H4 (cell line): ENCODE measurements around the gene NAALADL2. TPM values are rescaled to one million over a fixed set of nuclear protein-coding genes. Genes with fewer than 3 reads are reported as not detected.

ENCODE experiments used
- DNase-seq: peaks from one replicate; pipeline ENCODE4 v3.0.0-alpha.2; 2015; ENCODE audit warnings: low spot score
- total RNA-seq: library from RNA; depleted of rRNA; stranded (reverse); fragments of >200 nt; shearing (Covaris generic); gene quantifications from 2 replicates; pipeline ENCODE4 v1.2.3, GENCODE V29; 2014

NAALADL2 gene
- total RNA-seq, 1 experiment from 2014 or later, result 1.6 TPM

GRCh38 chr3:175839366-175840005 lies 980.4 kb downstream of the NAALADL2 start:
- no peak for DNase-seq

- DNase-seq, result no peak
Measured at GRCh38 chr3:175851541-175851940, 992.4 kb downstream of the NAALADL2 start.

GRCh38 chr3:175852560-175852959 lies 993.4 kb downstream of the NAALADL2 start:
- no peak for DNase-seq

- DNase-seq, result no peak
Measured at GRCh38 chr3:175857666-175858270, 998.6 kb downstream of the NAALADL2 start.
